MM.1S (cell line): ENCODE results near the gene TOGARAM2.

Experiments used
- CTCF ChIP-seq: fragments of 300-600 bp; sonication (generic); IDR thresholded peaks from 2 replicates; pipeline ENCODE4 v1.5.1; 2016; ENCODE audit warnings: antibody characterized with exemption, low read length, mixed read lengths
- EZH2 ChIP-seq: fragments of 300-600 bp; sonication (generic); optimal IDR thresholded peaks from 2 replicates; pipeline ENCODE3; 2017; ENCODE audit warnings: low read depth, mild to moderate bottlenecking, antibody characterized with exemption, low read length, mixed read lengths

- no peak for TF ChIP-seq CTCF
- no peak for TF ChIP-seq EZH2
Observed at GRCh38 chr2:29000481-29000880, 19.4 kb downstream of the TOGARAM2 start.
